ENCODE measurements around the gene ALG5. TPM values are rescaled to one million over a fixed set of nuclear protein-coding genes. Genes with fewer than 3 reads are reported as not detected.

Gene ALG5
- total RNA-seq, 1 donor from 2014 or later, result 57.9 TPM

- no peaks in the 10 kb centered on the region for H3K36me3 ChIP-seq (ENCODE audit: control insufficient read depth, insufficient read depth, low read length)
- no peak for FAIRE-seq
- H3K4me3 ChIP-seq (ENCODE audit: low read depth, low read length), result peak overlapping the region; percentile 49
- DNase-seq (ENCODE audit: low read depth), result no peak
- TF ChIP-seq, protein P1, sequence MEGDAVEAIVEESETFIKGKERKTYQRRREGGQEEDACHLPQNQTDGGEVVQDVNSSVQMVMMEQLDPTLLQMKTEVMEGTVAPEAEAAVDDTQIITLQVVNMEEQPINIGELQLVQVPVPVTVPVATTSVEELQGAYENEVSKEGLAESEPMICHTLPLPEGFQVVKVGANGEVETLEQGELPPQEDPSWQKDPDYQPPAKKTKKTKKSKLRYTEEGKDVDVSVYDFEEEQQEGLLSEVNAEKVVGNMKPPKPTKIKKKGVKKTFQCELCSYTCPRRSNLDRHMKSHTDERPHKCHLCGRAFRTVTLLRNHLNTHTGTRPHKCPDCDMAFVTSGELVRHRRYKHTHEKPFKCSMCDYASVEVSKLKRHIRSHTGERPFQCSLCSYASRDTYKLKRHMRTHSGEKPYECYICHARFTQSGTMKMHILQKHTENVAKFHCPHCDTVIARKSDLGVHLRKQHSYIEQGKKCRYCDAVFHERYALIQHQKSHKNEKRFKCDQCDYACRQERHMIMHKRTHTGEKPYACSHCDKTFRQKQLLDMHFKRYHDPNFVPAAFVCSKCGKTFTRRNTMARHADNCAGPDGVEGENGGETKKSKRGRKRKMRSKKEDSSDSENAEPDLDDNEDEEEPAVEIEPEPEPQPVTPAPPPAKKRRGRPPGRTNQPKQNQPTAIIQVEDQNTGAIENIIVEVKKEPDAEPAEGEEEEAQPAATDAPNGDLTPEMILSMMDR (IDR thresholded peaks at IDR 0.05; ENCODE audit: insufficient read depth, low read length, severe bottlenecking), result no peak
- H3K27me3 ChIP-seq (ENCODE audit: control insufficient read depth, insufficient read depth, low read length), result peaks cover 8% of the 10 kb centered on the region
These were observed 79.8 kb downstream of the ALG5 start for GRCh38 chr13:36919171-36919832.

DNA sequence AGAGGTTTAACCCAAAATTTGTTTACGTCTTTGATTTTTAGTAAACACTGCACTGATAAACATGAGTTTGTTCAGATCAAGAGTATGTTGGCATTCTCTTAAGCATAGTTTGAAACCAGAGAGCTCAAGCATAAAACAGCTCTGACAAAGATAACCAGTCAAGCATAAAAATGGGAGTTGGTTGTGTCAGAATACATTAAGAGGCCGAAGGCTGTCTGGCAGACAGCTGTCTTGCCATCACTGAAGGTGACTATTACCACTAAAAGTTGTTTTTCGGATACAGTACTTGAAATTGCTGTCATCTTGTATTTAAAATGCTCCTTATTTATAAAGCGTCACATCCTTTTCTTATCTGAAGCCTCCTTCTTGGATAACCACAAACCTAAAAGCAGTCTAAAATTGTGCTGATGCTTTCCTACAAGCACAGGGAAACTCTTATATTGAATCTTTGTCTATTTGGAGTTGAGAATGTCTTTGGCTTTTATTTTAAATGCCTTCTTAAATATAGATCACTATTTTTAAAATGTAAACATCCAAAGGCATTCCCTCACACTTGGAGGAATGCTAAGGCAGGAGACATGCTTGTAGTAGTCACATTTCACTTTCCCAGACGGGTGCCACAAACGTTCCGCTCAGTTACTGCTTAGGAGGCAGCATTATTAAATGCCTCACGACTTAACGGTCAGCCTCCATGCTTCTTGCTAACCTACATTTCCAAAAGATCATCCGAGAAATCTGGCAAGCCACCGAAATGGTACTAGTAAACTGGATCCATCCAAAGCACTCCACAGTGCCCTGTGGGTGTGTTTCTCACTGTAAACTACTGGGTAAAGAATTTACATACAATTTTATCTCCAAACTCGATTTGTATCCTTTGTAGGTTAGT is 80.7 kb downstream of the ALG5 start:
- peaks cover 8% of the 10 kb centered on the region for H3K27me3 ChIP-seq (ENCODE audit: control insufficient read depth, insufficient read depth, low read length)
- H3K4me3 ChIP-seq (ENCODE audit: low read depth, low read length), result peak overlapping the region; percentile 49
- peak; percentile 28 for FAIRE-seq
- TF ChIP-seq, protein P1 (IDR thresholded peaks at IDR 0.05; ENCODE audit: insufficient read depth, low read length, severe bottlenecking), result no peak
- no peak for DNase-seq (ENCODE audit: low read depth)
- no peaks in the 10 kb centered on the region for H3K36me3 ChIP-seq (ENCODE audit: control insufficient read depth, insufficient read depth, low read length)

DNA sequence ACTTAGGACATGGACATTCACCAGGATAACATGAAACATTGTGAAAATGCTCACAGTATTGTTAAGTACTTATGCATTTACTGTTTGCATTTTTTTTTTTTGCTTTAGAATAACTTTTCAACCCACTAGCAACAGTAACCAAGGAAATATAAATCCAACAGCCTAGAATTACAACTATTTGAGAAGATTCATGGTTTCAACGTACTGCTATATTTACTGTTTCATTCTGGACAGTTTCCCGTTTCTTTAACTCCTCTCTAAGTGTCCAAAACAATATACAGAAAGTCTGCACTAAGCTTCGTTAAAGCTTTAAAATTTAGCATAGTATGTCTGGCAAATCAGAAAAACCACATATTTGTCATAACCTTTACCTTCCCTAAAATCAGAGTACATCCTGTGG is 81.8 kb downstream of the ALG5 start:
- Histone ChIP-seq H3K4me3 (ENCODE audit: low read depth, low read length) (no peak overlapping the region), H3K27me3 (ENCODE audit: control insufficient read depth, insufficient read depth, low read length) (peaks cover 8% of the 10 kb centered on the region), H3K36me3 (ENCODE audit: control insufficient read depth, insufficient read depth, low read length) (no peaks in the 10 kb centered on the region)
- TF ChIP-seq, protein P1 (IDR thresholded peaks at IDR 0.05; ENCODE audit: insufficient read depth, low read length, severe bottlenecking), result no peak
- FAIRE-seq (no peak), DNase-seq (ENCODE audit: low read depth) (no peak)

- DNase-seq (ENCODE audit: low read depth), result no peak
- peaks cover 6% of the 10 kb centered on the region for H3K27me3 ChIP-seq (ENCODE audit: control insufficient read depth, insufficient read depth, low read length)
- no peak for FAIRE-seq
- no peaks in the 10 kb centered on the region for H3K36me3 ChIP-seq (ENCODE audit: control insufficient read depth, insufficient read depth, low read length)
- TF ChIP-seq, protein P1 (IDR thresholded peaks at IDR 0.05; ENCODE audit: insufficient read depth, low read length, severe bottlenecking), result no peak
- no peak overlapping the region for H3K4me3 ChIP-seq (ENCODE audit: low read depth, low read length)
These were observed 83.1 kb downstream of the ALG5 start for GRCh38 chr13:36915896-36916640.

- Histone ChIP-seq H3K27me3 (ENCODE audit: control insufficient read depth, insufficient read depth, low read length) (peaks cover 6% of the 10 kb centered on the region), H3K36me3 (ENCODE audit: control insufficient read depth, insufficient read depth, low read length) (no peaks in the 10 kb centered on the region), H3K4me3 (ENCODE audit: low read depth, low read length) (no peak overlapping the region)
- TF ChIP-seq, protein P1 (IDR thresholded peaks at IDR 0.05; ENCODE audit: insufficient read depth, low read length, severe bottlenecking), result no peak
- no peak for DNase-seq (ENCODE audit: low read depth)
- no peak for FAIRE-seq
These were observed 84.0 kb downstream of the ALG5 start for GRCh38 chr13:36915106-36915505.

Measured in bronchial epithelial cell (primary cell).